ENCODE measurements around the gene SELENOP. TPM values are rescaled to one million over a fixed set of nuclear protein-coding genes. Genes with fewer than 3 reads are reported as not detected.

Gene SELENOP
- total RNA-seq, 4 donors from 2014 or later, result 119 to 284 (median 180) TPM

DNA sequence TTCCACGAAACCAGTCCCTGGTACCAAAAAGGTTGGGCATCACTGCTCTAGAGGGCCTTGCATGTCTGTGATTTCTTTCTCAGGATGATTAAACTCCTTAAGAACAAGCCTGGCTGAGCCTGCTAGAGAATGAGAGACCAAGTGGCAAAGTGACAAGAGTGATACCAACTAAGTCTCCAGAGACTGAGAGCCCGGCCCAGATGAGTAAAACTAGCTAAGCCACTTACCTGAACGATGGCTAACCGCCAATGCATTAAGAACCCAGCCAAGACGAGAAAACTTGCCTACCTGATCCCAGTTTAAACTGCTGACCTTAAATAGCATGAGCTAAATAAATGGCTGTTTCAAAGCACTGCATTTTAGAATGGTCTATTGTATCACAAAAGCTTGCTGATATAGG is 60.6 kb downstream of the SELENOP start:
- no peaks in the 10 kb centered on the region for H3K27me3 ChIP-seq
- intact Hi-C loops (cut with DNase I), result no loop called here
- TF ChIP-seq EP300 (IDR thresholded peaks at IDR 0.05) (no peak), POLR2AphosphoS5 (IDR thresholded peaks at IDR 0.05) (no peak), POLR2A (IDR thresholded peaks at IDR 0.05; ENCODE audit: low read depth) (no peak)
- TF ChIP-seq, protein P1, sequence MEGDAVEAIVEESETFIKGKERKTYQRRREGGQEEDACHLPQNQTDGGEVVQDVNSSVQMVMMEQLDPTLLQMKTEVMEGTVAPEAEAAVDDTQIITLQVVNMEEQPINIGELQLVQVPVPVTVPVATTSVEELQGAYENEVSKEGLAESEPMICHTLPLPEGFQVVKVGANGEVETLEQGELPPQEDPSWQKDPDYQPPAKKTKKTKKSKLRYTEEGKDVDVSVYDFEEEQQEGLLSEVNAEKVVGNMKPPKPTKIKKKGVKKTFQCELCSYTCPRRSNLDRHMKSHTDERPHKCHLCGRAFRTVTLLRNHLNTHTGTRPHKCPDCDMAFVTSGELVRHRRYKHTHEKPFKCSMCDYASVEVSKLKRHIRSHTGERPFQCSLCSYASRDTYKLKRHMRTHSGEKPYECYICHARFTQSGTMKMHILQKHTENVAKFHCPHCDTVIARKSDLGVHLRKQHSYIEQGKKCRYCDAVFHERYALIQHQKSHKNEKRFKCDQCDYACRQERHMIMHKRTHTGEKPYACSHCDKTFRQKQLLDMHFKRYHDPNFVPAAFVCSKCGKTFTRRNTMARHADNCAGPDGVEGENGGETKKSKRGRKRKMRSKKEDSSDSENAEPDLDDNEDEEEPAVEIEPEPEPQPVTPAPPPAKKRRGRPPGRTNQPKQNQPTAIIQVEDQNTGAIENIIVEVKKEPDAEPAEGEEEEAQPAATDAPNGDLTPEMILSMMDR (IDR thresholded peaks at IDR 0.05), result no peak
- H3K4me1 ChIP-seq, result no peaks in the 10 kb centered on the region
- DNase-seq (ENCODE audit: extremely low spot score), result no peak
- H3K27ac ChIP-seq (replicated peaks in 1 of 4), result no peak overlapping the region
- WGBS, result 73% methylated on average over 5 of the region's 5 CpGs
- H3K36me3 ChIP-seq, result no peaks in the 10 kb centered on the region
- H3K9me3 ChIP-seq, result no peaks in the 10 kb centered on the region
- H3K4me3 ChIP-seq, result no peak overlapping the region

DNA sequence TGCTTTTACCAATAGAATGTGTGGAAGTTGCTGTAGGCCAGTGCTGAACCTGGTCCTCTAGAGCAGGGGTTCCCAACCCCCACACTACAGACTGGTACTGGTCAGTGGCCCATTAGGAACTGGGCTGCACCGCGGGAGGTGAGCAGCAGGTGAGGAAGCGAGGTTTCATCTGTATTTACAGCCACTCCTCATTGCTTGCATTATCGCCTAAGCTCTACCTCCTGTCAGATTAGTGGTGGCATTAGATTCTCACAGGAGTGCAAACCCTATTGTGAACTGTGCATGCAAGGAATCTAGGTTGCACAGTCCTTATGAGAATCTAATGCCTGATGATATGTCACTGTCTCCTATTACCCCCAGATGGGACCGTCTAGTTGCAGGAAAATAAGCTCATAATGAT is 61.2 kb downstream of the SELENOP start:
- Histone ChIP-seq H3K9me3 (no peaks in the 10 kb centered on the region), H3K4me1 (no peaks in the 10 kb centered on the region), H3K36me3 (no peaks in the 10 kb centered on the region), H3K27ac (replicated peaks in 1 of 4) (no peak overlapping the region), H3K27me3 (no peaks in the 10 kb centered on the region), H3K4me3 (no peak overlapping the region)
- no peak for DNase-seq (ENCODE audit: extremely low spot score)
- TF ChIP-seq EP300 (IDR thresholded peaks at IDR 0.05) (no peak), POLR2A (IDR thresholded peaks at IDR 0.05; ENCODE audit: low read depth) (no peak), POLR2AphosphoS5 (IDR thresholded peaks at IDR 0.05) (no peak)
- TF ChIP-seq, protein P1 (IDR thresholded peaks at IDR 0.05), result no peak
- 90% methylated on average over 5 of the region's 5 CpGs for WGBS
- intact Hi-C loops (cut with DNase I), result no loop called here

Other genes starting within 250 kb of the SELENOP start
- under 1 TPM; 0.40 to 0.66 (median 0.47) TPM for gene CCDC152, start 55.1 kb downstream of the SELENOP start, total RNA-seq
- 1 to 10 TPM; 1.5 to 4.2 (median 2.0) TPM for gene ANXA2R, start 228.4 kb upstream of the SELENOP start, total RNA-seq

Measured in esophagus muscularis mucosa (tissue), 4 donors.